ENCODE results near the gene FAF1.
"Not testable (repeated sequence)": the region's sequence is repeated elsewhere in the genome, so short reads cannot be mapped to it uniquely, and the experiment has no call there.

FAF1 gene

DNA sequence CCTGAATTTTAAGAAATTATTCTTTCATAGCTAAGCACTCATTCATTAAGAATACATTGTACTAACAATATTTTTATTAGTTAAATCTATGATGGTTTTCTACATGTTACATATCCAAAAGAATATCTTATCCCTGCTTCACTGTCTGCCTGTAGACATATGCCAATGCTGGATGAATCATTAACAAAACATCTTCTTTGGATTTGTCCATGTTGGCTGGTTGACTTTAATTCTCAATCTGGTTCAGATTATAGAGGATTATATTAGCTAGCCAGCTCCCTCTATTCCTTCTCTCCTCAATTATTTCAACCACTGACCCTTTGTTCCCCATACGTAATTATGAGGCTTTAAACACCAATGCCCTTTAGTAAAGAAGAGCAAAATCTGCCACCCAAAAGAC lies 398.0 kb downstream of the FAF1 start:
- Histone ChIP-seq H3K9me3 (ENCODE audit: control insufficient read depth in 2 of 2, low read length in 2 of 2) (no peaks in the 10 kb centered on the region), H3K36me3 (ENCODE audit: control insufficient read depth in 2 of 2, insufficient read depth in 2 of 2, low read length in 2 of 2) (peaks cover 0 to 20% of the 10 kb centered on the region in 2 donors)

DNA sequence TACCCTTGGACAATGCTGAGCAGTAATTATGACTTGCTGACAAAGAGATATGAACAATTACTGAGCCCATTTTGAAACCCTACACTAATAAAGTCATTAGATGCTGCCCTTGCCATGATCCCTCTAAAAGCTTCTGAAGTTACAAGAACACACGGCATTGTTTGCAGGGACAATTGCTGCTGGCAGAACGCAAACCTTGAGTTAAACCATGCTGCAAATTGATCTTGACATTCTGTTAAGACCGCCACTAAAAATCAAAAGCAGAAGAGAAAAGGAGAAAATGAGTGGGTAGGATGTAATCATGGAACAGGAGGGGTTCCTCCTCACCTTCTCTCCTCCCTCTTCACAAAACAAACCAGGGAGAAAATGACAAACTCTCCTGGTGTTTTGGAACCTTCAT lies 400.6 kb downstream of the FAF1 start:
- Histone ChIP-seq H3K27ac (ENCODE audit: low read depth in 2 of 2, low read length in 2 of 2) (no peak overlapping the region), H3K9ac (ENCODE audit: low read depth in 1 of 2, low read length in 2 of 2) (no peak overlapping the region), H3K36me3 (ENCODE audit: control insufficient read depth in 2 of 2, insufficient read depth in 2 of 2, low read length in 2 of 2) (peaks cover 0 to 6% of the 10 kb centered on the region in 2 donors), H3K4me3 (ENCODE audit: low read length in 2 of 2) (no peak overlapping the region), H3K4me1 (ENCODE audit: control insufficient read depth in 2 of 2, insufficient read depth in 2 of 2, low read length in 2 of 2) (no peaks in the 10 kb centered on the region), H3K9me3 (ENCODE audit: control insufficient read depth in 2 of 2, low read length in 2 of 2) (no peaks in the 10 kb centered on the region), H3K27me3 (ENCODE audit: control insufficient read depth in 2 of 2, insufficient read depth in 2 of 2, low read length in 2 of 2) (no peaks in the 10 kb centered on the region)

More for the DNA sequence above, 398.0 kb downstream of the FAF1 start:
- no peaks in the 10 kb centered on the region for H3K27me3 ChIP-seq (ENCODE audit: control insufficient read depth in 2 of 2, insufficient read depth in 2 of 2, low read length in 2 of 2)
- no peak overlapping the region for H3K4me3 ChIP-seq (ENCODE audit: low read length in 2 of 2)
- H3K4me1 ChIP-seq (ENCODE audit: control insufficient read depth in 2 of 2, insufficient read depth in 2 of 2, low read length in 2 of 2) = no peaks in the 10 kb centered on the region
- H3K27ac ChIP-seq (ENCODE audit: low read depth in 2 of 2, low read length in 2 of 2) = no peak overlapping the region
- H3K9ac ChIP-seq (ENCODE audit: low read depth in 1 of 2, low read length in 2 of 2) = no peak overlapping the region

DNA sequence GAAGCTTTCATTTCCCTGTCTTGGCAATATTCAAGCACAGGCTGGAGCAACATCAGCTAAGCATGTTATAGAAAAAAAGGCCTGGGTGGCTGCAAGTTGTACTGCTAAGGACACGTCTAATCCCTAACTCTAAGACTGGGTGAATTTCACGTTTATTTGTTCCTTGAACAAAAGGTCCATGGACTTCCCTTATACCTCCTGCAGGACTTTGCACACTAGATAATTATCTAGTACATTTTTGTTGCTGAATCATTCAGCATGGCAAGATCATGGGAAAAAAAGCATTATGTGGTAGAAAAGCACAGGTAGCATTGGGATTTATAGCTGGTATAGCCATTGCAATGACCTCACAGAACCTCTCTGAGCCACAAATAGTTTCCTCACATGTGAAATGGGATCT lies 406.1 kb downstream of the FAF1 start:
- H3K36me3 ChIP-seq (ENCODE audit: control insufficient read depth in 2 of 2, insufficient read depth in 2 of 2, low read length in 2 of 2) = no peaks in the 10 kb centered on the region
- no peaks in the 10 kb centered on the region for H3K9me3 ChIP-seq (ENCODE audit: control insufficient read depth in 2 of 2, low read length in 2 of 2)
- H3K9ac ChIP-seq (ENCODE audit: low read depth in 1 of 2, low read length in 2 of 2) = no peak overlapping the region
- no peak overlapping the region for H3K4me3 ChIP-seq (ENCODE audit: low read length in 2 of 2)
- H3K27ac ChIP-seq (ENCODE audit: low read depth in 2 of 2, low read length in 2 of 2) = no peak overlapping the region
- H3K27me3 ChIP-seq (ENCODE audit: control insufficient read depth in 2 of 2, insufficient read depth in 2 of 2, low read length in 2 of 2) = no peaks in the 10 kb centered on the region
- no peaks in the 10 kb centered on the region for H3K4me1 ChIP-seq (ENCODE audit: control insufficient read depth in 2 of 2, insufficient read depth in 2 of 2, low read length in 2 of 2)

DNA sequence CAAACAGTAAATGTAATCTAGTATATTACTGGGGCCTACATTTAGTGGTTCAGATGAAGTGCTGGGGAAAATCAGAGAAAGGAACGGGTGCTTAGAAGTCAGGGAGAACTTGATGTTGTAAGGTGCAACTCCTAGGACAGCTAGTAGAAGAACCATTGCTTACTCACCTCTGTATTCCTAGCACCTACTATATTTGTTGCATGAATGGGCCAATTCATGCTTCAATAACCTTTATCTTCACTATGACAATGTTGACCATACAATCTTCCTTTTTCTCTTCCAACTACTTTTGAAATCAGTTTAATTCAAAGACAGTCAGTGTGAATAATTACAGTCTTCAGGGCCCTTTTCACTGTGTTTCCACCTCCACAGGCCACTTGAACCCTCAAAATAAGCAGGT lies 411.8 kb downstream of the FAF1 start:
- Histone ChIP-seq H3K27ac (ENCODE audit: low read depth in 2 of 2, low read length in 2 of 2) (no peak overlapping the region), H3K9me3 (ENCODE audit: control insufficient read depth in 2 of 2, low read length in 2 of 2) (no peaks in the 10 kb centered on the region), H3K36me3 (ENCODE audit: control insufficient read depth in 2 of 2, insufficient read depth in 2 of 2, low read length in 2 of 2) (peaks cover 0 to 3% of the 10 kb centered on the region in 2 donors), H3K4me3 (ENCODE audit: low read length in 2 of 2) (no peak overlapping the region), H3K9ac (ENCODE audit: low read depth in 1 of 2, low read length in 2 of 2) (no peak overlapping the region), H3K4me1 (ENCODE audit: control insufficient read depth in 2 of 2, insufficient read depth in 2 of 2, low read length in 2 of 2) (no peaks in the 10 kb centered on the region), H3K27me3 (ENCODE audit: control insufficient read depth in 2 of 2, insufficient read depth in 2 of 2, low read length in 2 of 2) (no peaks in the 10 kb centered on the region)

DNA sequence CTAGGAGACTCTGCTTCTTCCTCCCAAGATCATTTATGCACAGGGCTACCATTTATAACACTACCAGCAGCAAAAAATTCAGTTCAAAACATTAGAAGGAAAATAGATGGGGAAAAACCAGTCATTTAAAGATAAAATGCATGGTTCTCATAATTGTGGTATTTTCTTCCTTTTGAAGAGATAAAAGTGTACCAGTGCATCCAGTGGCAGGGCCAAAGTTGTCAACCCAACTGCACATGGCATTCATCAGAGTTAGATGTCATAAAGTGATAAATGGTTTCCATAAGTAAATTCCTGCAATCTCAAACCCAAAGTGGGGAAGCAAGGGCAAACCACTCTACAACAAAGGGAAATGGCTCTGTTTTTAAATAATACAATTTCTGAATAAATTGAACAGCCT lies 417.7 kb downstream of the FAF1 start:
- Histone ChIP-seq H3K9ac (ENCODE audit: low read depth in 1 of 2, low read length in 2 of 2) (no peak overlapping the region), H3K27ac (ENCODE audit: low read depth in 2 of 2, low read length in 2 of 2) (no peak overlapping the region), H3K4me3 (ENCODE audit: low read length in 2 of 2) (no peak overlapping the region), H3K27me3 (ENCODE audit: control insufficient read depth in 2 of 2, insufficient read depth in 2 of 2, low read length in 2 of 2) (no peaks in the 10 kb centered on the region), H3K36me3 (ENCODE audit: control insufficient read depth in 2 of 2, insufficient read depth in 2 of 2, low read length in 2 of 2) (no peaks in the 10 kb centered on the region), H3K4me1 (ENCODE audit: control insufficient read depth in 2 of 2, insufficient read depth in 2 of 2, low read length in 2 of 2) (no peaks in the 10 kb centered on the region), H3K9me3 (ENCODE audit: control insufficient read depth in 2 of 2, low read length in 2 of 2) (no peaks in the 10 kb centered on the region)

DNA sequence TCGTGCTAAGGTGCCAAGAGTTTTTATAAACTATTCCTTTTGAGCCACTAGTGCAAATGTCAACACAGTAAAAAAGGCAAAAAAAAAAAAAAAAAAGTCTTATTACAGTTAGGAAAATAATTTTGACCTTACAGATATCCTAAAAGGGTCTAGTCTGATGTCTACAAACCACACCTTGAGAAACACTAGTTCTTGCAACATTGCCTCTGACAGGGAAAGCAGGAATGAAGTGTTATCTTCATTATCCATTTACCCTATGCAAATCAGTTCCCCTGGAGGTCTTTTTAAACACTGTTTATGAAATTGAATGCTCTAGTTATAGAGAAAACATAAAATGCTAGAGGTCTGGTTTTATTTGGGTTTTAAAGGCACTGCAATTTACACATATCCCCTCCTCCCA lies 421.6 kb downstream of the FAF1 start:
- no peak overlapping the region for H3K9ac ChIP-seq (ENCODE audit: low read depth in 1 of 2, low read length in 2 of 2)
- no peak overlapping the region for H3K4me3 ChIP-seq (ENCODE audit: low read length in 2 of 2)
- no peaks in the 10 kb centered on the region for H3K4me1 ChIP-seq (ENCODE audit: control insufficient read depth in 2 of 2, insufficient read depth in 2 of 2, low read length in 2 of 2)
- H3K36me3 ChIP-seq (ENCODE audit: control insufficient read depth in 2 of 2, insufficient read depth in 2 of 2, low read length in 2 of 2) = peaks cover 0 to 2% of the 10 kb centered on the region in 2 donors
- H3K27ac ChIP-seq (ENCODE audit: low read depth in 2 of 2, low read length in 2 of 2) = no peak overlapping the region
- H3K27me3 ChIP-seq (ENCODE audit: control insufficient read depth in 2 of 2, insufficient read depth in 2 of 2, low read length in 2 of 2) = no peaks in the 10 kb centered on the region
- H3K9me3 ChIP-seq (ENCODE audit: control insufficient read depth in 2 of 2, low read length in 2 of 2) = no peaks in the 10 kb centered on the region

DNA sequence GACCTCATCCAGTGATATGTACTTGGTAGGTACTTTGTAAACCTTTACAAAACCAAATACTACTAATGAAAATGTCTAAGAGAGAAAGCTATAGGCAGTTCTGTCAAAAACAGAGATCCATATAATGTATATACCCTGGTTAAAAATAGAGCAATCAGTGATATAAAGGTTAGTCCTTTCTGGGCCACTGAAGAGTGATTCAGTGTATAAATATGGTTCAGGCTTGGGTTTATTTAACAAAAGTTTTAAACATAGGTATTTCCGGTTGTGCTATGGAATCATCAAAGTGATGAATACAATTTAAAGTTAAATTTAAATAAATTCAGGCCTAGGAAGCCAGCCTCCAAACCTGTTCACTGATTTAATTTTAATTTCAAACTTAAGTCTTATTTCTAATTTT lies 428.5 kb downstream of the FAF1 start:
- Histone ChIP-seq H3K27me3 (ENCODE audit: control insufficient read depth in 2 of 2, insufficient read depth in 2 of 2, low read length in 2 of 2) (no peaks in the 10 kb centered on the region), H3K36me3 (ENCODE audit: control insufficient read depth in 2 of 2, insufficient read depth in 2 of 2, low read length in 2 of 2) (peaks cover 0 to 8% of the 10 kb centered on the region in 2 donors), H3K27ac (ENCODE audit: low read depth in 2 of 2, low read length in 2 of 2) (no peak overlapping the region), H3K9ac (ENCODE audit: low read depth in 1 of 2, low read length in 2 of 2) (no peak overlapping the region), H3K4me3 (ENCODE audit: low read length in 2 of 2) (no peak overlapping the region), H3K9me3 (ENCODE audit: control insufficient read depth in 2 of 2, low read length in 2 of 2) (no peaks in the 10 kb centered on the region), H3K4me1 (ENCODE audit: control insufficient read depth in 2 of 2, insufficient read depth in 2 of 2, low read length in 2 of 2) (no peaks in the 10 kb centered on the region)

DNA sequence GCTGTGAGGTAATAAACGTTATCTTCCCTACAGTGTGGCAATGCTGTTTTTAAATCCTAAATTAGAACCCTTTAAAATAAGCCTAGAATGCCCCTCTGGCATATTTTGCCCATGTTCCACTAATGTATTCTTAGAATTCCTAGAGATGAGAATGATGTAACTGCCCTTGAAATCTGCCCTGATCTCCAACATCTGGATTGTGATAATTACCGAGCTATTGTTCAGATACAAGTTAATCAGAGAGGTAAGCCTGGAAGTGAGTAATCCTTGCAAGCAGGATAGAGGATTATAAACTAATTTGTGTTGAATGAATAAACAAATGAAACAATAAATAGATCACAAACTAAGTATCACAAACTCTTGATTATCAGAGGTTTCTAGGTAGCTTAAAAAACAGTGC lies 429.0 kb downstream of the FAF1 start:
- H3K9me3 ChIP-seq (ENCODE audit: control insufficient read depth in 2 of 2, low read length in 2 of 2) = no peaks in the 10 kb centered on the region
- H3K27ac ChIP-seq (ENCODE audit: low read depth in 2 of 2, low read length in 2 of 2) = no peak overlapping the region
- H3K36me3 ChIP-seq (ENCODE audit: control insufficient read depth in 2 of 2, insufficient read depth in 2 of 2, low read length in 2 of 2) = peaks cover 0 to 8% of the 10 kb centered on the region in 2 donors
- no peak overlapping the region for H3K4me3 ChIP-seq (ENCODE audit: low read length in 2 of 2)
- H3K9ac ChIP-seq (ENCODE audit: low read depth in 1 of 2, low read length in 2 of 2) = no peak overlapping the region
- no peaks in the 10 kb centered on the region for H3K27me3 ChIP-seq (ENCODE audit: control insufficient read depth in 2 of 2, insufficient read depth in 2 of 2, low read length in 2 of 2)
- no peaks in the 10 kb centered on the region for H3K4me1 ChIP-seq (ENCODE audit: control insufficient read depth in 2 of 2, insufficient read depth in 2 of 2, low read length in 2 of 2)

DNA sequence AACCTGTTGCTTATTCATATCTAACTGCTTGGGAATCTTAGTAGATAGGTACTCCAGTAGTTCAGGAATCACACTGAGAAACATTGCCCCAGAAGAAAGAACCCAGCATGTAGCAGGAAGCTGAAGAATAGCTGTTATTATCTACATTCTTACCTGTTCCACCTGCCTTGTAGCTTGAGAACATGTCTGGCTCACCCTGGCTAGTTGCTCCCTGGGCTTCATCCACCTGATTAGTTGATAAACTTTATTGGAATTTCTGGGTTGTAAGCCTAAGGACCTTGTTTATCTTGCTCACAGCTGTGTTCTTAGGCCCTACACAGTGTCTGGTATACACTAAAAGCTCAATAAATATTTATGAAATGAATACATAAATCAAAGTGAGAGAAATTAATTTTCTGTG lies 430.6 kb downstream of the FAF1 start:
- H3K36me3 ChIP-seq (ENCODE audit: control insufficient read depth in 2 of 2, insufficient read depth in 2 of 2, low read length in 2 of 2) = peaks cover 0 to 8% of the 10 kb centered on the region in 2 donors
- H3K9me3 ChIP-seq (ENCODE audit: control insufficient read depth in 2 of 2, low read length in 2 of 2) = no peaks in the 10 kb centered on the region
- H3K27me3 ChIP-seq (ENCODE audit: control insufficient read depth in 2 of 2, insufficient read depth in 2 of 2, low read length in 2 of 2) = no peaks in the 10 kb centered on the region
- H3K4me1 ChIP-seq (ENCODE audit: control insufficient read depth in 2 of 2, insufficient read depth in 2 of 2, low read length in 2 of 2) = no peaks in the 10 kb centered on the region
- H3K27ac ChIP-seq (ENCODE audit: low read depth in 2 of 2, low read length in 2 of 2) = no peak overlapping the region
- H3K9ac ChIP-seq (ENCODE audit: low read depth in 1 of 2, low read length in 2 of 2) = no peak overlapping the region
- no peak overlapping the region for H3K4me3 ChIP-seq (ENCODE audit: low read length in 2 of 2)

DNA sequence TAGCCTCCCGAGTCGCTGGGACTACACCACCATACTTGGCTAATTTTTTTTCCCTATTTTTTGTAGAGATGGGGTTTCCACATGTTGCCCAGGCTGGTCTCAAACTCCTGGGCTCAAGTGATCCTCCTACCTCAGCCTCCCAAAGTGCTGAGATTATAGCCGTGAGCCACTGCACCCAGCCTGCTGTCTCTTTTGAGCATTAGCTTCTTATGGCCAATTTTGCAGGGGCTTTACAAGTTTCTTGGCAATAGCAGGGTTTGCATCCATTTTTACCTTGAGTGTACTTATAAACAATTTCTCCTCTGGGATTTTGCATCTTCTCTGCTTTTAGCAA lies 432.1 kb downstream of the FAF1 start:
- H3K9me3 ChIP-seq (ENCODE audit: control insufficient read depth in 2 of 2, low read length in 2 of 2); H3K4me1 ChIP-seq (ENCODE audit: control insufficient read depth in 2 of 2, insufficient read depth in 2 of 2, low read length in 2 of 2); H3K9ac ChIP-seq (ENCODE audit: low read depth in 1 of 2, low read length in 2 of 2); H3K27me3 ChIP-seq (ENCODE audit: control insufficient read depth in 2 of 2, insufficient read depth in 2 of 2, low read length in 2 of 2); H3K36me3 ChIP-seq (ENCODE audit: control insufficient read depth in 2 of 2, insufficient read depth in 2 of 2, low read length in 2 of 2); H3K4me3 ChIP-seq (ENCODE audit: low read length in 2 of 2); H3K27ac ChIP-seq (ENCODE audit: low read depth in 2 of 2, low read length in 2 of 2): not testable (repeated sequence)

DNA sequence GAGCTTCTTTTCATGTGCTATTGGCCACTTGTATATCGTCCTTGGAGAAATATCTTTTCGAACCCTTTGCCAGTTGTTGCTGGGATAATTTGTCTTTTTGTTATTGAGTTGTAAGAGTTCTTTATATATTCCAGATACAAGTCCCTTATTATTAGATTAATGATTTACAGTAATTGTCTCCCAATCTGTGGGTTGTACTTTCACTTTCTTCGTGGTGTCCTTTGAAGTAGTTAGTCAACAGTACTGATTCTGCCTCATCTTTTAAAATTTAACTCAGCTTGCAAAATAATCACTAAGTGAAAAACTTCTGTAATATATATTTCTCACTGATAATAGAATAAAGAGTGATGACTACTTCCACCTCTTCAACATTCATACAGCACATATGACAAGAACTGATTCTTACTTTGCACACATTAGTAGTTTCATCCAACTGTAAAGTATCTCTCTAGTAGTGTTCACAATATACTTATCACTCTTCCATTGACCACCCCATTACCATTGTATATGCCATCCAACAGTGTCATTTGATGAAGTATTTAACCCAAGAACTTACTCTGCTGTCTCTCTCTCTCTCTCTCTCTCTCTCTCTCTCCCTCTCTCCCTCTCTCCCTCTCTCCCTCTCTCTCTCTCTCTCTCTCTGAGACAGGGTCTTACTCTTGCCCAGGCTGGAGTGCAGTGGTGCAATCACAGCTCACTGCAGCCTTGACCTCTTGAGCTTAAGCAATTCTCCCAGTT lies 432.6 kb downstream of the FAF1 start:
- H3K4me1 ChIP-seq (ENCODE audit: control insufficient read depth in 2 of 2, insufficient read depth in 2 of 2, low read length in 2 of 2) = no peaks in the 10 kb centered on the region
- no peak overlapping the region for H3K4me3 ChIP-seq (ENCODE audit: low read length in 2 of 2)
- no peaks in the 10 kb centered on the region for H3K9me3 ChIP-seq (ENCODE audit: control insufficient read depth in 2 of 2, low read length in 2 of 2)
- no peaks in the 10 kb centered on the region for H3K27me3 ChIP-seq (ENCODE audit: control insufficient read depth in 2 of 2, insufficient read depth in 2 of 2, low read length in 2 of 2)
- no peak overlapping the region for H3K9ac ChIP-seq (ENCODE audit: low read depth in 1 of 2, low read length in 2 of 2)
- H3K27ac ChIP-seq (ENCODE audit: low read depth in 2 of 2, low read length in 2 of 2) = no peak overlapping the region
- H3K36me3 ChIP-seq (ENCODE audit: control insufficient read depth in 2 of 2, insufficient read depth in 2 of 2, low read length in 2 of 2) = peaks cover 0 to 5% of the 10 kb centered on the region in 2 donors
